ENCODE results near the gene SLC35C1. TPM values are rescaled to one million over a fixed set of nuclear protein-coding genes. Genes with fewer than 3 reads are reported as not detected.

The SLC35C1 gene
- total and polyA plus RNA-seq, 2 of the 8 experiments (the other 6 are each of a cell fraction or from before 2014, with no cell fraction given): 4.6 to 10.6 TPM

DNA sequence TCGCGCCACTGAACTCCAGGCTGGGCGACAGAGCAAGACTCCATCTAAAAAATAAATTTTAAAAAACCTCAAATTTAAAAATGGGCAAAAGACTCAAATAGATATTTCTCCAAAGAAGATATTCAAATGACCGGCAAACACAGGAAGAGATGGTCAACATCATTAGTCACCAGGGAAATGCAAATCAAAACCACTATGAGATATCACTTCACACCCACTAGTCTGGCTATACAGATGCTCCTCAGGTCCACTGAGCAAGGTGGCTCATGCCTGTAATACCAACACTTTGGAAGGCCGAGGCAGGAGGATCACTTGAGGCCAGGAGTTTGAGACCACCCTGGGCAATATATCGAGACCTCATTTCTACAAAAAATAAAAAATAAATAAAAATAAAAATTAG lies 43.3 kb upstream of the SLC35C1 start:
- Histone ChIP-seq H3K9ac (replicated peaks in 1 of 4; ENCODE audit: extremely low read depth in 1 of 4, low read depth in 3 of 4, low read length in 3 of 4) (no peak overlapping the region), H3K56ac (replicated peaks; ENCODE audit: insufficient read length, low read depth, low read length) (no peak overlapping the region), H3K4ac (replicated peaks; ENCODE audit: insufficient read length, low read depth, low read length) (no peak overlapping the region)

More for the DNA sequence above, 43.3 kb upstream of the SLC35C1 start:
- ChIA-PET POLR2A (ENCODE audit: partially characterized antibody) (no interaction called here), CTCF (ENCODE audit: partially characterized antibody) (interaction anchor here (0.7 to 2.9 kb wide), 2 partner anchors 10 to 199 kb away, joined by 3 to 23 read pairs; no protein-coding TSS in a partner anchor)
- Histone ChIP-seq H4K8ac (ENCODE audit: extremely low read depth, insufficient read depth, low read length) (no peak overlapping the region), H4K5ac (ENCODE audit: insufficient read length, low read depth, low read length) (no peak overlapping the region), H3K23ac (ENCODE audit: insufficient read length) (no peak overlapping the region), H3K4me1 (replicated peaks in 1 of 4; ENCODE audit: control insufficient read depth in 3 of 4, insufficient read depth in 4 of 4, low read length in 3 of 4) (peaks cover 0 to 2% (median 0%) of the 10 kb centered on the region in 4 experiments; a peak in 1 of 7 replicates), H2AFZ (ENCODE audit: low read length) (no peak overlapping the region), H3K18ac (ENCODE audit: extremely low read depth, low read length) (no peak overlapping the region), H3K14ac (ENCODE audit: insufficient read length) (no peak overlapping the region), H2BK5ac (ENCODE audit: low read depth, low read length) (no peak overlapping the region), H3K27me3 (replicated peaks in 1 of 4; ENCODE audit: control insufficient read depth in 3 of 4, extremely low read depth in 1 of 4, insufficient read depth in 3 of 4, low read length in 3 of 4) (no peaks in the 10 kb centered on the region; a peak in 1 of 7 replicates), H3K27ac (ENCODE audit: low read depth, low read length) (no peak overlapping the region), H2BK20ac (ENCODE audit: low read length) (no peak overlapping the region), H3K9me3 (ENCODE audit: insufficient read depth in 2 of 2, low read depth in 1 of 2, low read length in 1 of 2) (no peaks in the 10 kb centered on the region), H3K79me2 (ENCODE audit: control insufficient read depth in 1 of 2, insufficient read depth in 2 of 2, low read length in 2 of 2) (no peaks in the 10 kb centered on the region), H3K79me1 (ENCODE audit: low read depth, low read length) (no peaks in the 10 kb centered on the region), H3K4me3 (ENCODE audit: extremely low read depth in 1 of 4, insufficient read depth in 2 of 4, low read depth in 3 of 4, low read length in 4 of 4) (no peak overlapping the region), H2BK120ac (replicated peaks; ENCODE audit: low read depth, low read length) (no peak overlapping the region), H2BK12ac (ENCODE audit: low read depth, low read length) (no peak overlapping the region), H4K20me1 (replicated peaks in 1 of 2; ENCODE audit: control insufficient read depth in 1 of 2, insufficient read depth in 2 of 2, low read length in 2 of 2) (no peaks in the 10 kb centered on the region), H3K36me3 (ENCODE audit: control insufficient read depth in 2 of 4, insufficient read depth in 4 of 4, low read length in 3 of 4) (no peaks in the 10 kb centered on the region), H2AK5ac (ENCODE audit: low read depth, low read length) (no peak overlapping the region), H2BK15ac (ENCODE audit: low read length) (no peak overlapping the region), H3K23me2 (ENCODE audit: low read depth, low read length) (no peaks in the 10 kb centered on the region), H4K91ac (replicated peaks; ENCODE audit: insufficient read length, low read length) (no peak overlapping the region), H3K4me2 (ENCODE audit: insufficient read depth in 1 of 2, low read depth in 2 of 2, low read length in 2 of 2) (no peak overlapping the region)
- no peak for DNase-seq (ENCODE audit: low read depth in 1 of 2, low spot score in 2 of 2)
- no peak for TF ChIP-seq HDAC6 (IDR thresholded peaks at IDR 0.05; ENCODE audit: low read depth, low read length)
- TF ChIP-seq CBX5 (IDR thresholded peaks at IDR 0.05; ENCODE audit: low read depth, low read length): no peak
- TF ChIP-seq RXRA (IDR thresholded peaks at IDR 0.05; ENCODE audit: insufficient read depth, low read depth, low read length): no peak
- no peak for TF ChIP-seq JUN (IDR thresholded peaks at IDR 0.05; ENCODE audit: low read depth, low read length)
- TF ChIP-seq SAP30 (IDR thresholded peaks at IDR 0.05; ENCODE audit: insufficient read depth, insufficient replicate concordance, low read length): no peak
- no peak for TF ChIP-seq CEBPB (IDR thresholded peaks at IDR 0.05; ENCODE audit: low read depth, low read length)
- no peak for TF ChIP-seq GABPA (IDR thresholded peaks at IDR 0.05; ENCODE audit: borderline replicate concordance, insufficient read depth, low read length)
- 92% methylated on average over 6 of the region's 6 CpGs; no CpG with 5 or more reads in 1 of the 2 experiments for WGBS, 2 experiments (ENCODE audit: extremely low coverage in 1 of 2, insufficient coverage in 1 of 2, insufficient read length in 1 of 2, insufficient replicate concordance in 2 of 2, low coverage in 1 of 2, low lambda C conversion rate in 2 of 2, missing lambda C conversion rate in 1 of 2)
- no peak for FAIRE-seq

Data from H1 (cell line).